Measurements from ENCODE around the gene B4GALT6.

DNA sequence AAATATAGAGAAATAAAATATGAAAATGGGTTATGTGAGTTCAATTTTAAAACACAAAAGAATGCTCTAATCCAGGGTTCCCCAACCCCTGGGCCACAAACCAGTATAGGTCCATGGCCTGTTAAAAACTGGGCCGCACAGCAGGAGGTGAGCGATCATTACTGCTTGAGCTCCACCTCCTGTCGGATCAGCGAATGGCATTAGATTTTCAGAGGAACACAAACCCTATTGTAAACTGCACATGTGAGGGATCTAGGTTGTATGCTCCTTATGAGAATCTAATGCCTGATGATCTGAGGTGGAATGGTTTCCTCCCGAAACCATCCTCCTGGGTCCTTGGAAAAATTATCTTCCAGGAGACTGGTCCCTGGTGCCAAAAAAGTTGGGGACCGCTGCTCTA, 58.0 kb downstream of the B4GALT6 start:
- TF ChIP-seq CTCF (IDR thresholded peaks at IDR 0.05) (no peak), EP300 (IDR thresholded peaks at IDR 0.05) (no peak), POLR2AphosphoS5 (IDR thresholded peaks at IDR 0.05) (no peak)

Data from suprapubic skin (tissue), 4 donors.